Peyer's patch (tissue), 4 donors: Measurements from ENCODE around the gene FOXB1. TPM values are rescaled to one million over a fixed set of nuclear protein-coding genes. Genes with fewer than 3 reads are reported as not detected.

ENCODE experiments used
- DNase-seq, 3 donors: peaks; one replicate each; pipeline ENCODE4 v3.0.0-alpha.2; 2017 to 2019
- H3K27ac ChIP-seq, 4 donors: fragments of 200-600 bp; sonication (generic); one replicate each; pipeline ENCODE4 v1.5.1; 2016 to 2019
- H3K27me3 ChIP-seq, 2 donors: fragments of 200-600 bp; sonication (generic); one replicate each; pipeline ENCODE4 v1.5.1; 2019
- H3K36me3 ChIP-seq, 3 donors: fragments of 200-600 bp; sonication (generic); one replicate each; pipeline ENCODE4 v1.5.1; 2016 to 2019
- H3K4me1 ChIP-seq, 4 donors: fragments of 200-600 bp; sonication (generic); one replicate each; pipeline ENCODE4 v1.5.1; 2016 to 2019
- H3K4me3 ChIP-seq, 4 donors: fragments of 200-600 bp; sonication (generic); 1 replicate in 3 of 4; 2 replicates in 1 of 4; pipeline ENCODE4 v1.5.1; 2016 to 2019; ENCODE audit warnings: mild to moderate bottlenecking in 1 of 4
- H3K9me3 ChIP-seq, 4 donors: fragments of 200-600 bp; sonication (generic); one replicate each; pipeline ENCODE4 v1.5.1; 2016 to 2019; ENCODE audit warnings: mild to moderate bottlenecking in 1 of 4
- POLR2A ChIP-seq, 2 donors: fragments of 450-650 bp; IDR thresholded peaks; one replicate each; pipeline ENCODE4 v1.5.1; 2017; ENCODE audit warnings: antibody characterized with exemption in 2 of 2, mild to moderate bottlenecking in 2 of 2, moderate library complexity in 2 of 2
- total RNA-seq, 4 donors: library from RNA; depleted of rRNA; stranded (reverse); fragments of >200 nt; gene quantifications; one replicate each; pipeline ENCODE4 v1.1.0, GENCODE V29; 2016
- TF ChIP-seq, protein P1 (sequence below), 6 experiments: fragments of 450-650 bp in 4 of 6; fragments of 200-600 bp in 2 of 6; sonication (generic) in 1 of 6; IDR thresholded peaks; one replicate each; pipeline ENCODE4 v1.5.1; 2017 to 2019; ENCODE audit warnings: antibody characterized with exemption in 6 of 6, mild to moderate bottlenecking in 3 of 6, moderate library complexity in 1 of 6

Gene FOXB1
- not detected for total RNA-seq

GRCh38 chr15:60004009-60004845 is at the start of gene FOXB1:
Gene FOXB1, plus strand, starts transcription at chr15:60004311. Its CDS starts 653 bp downstream, at chr15:60004964.
- no peaks in the 10 kb centered on the region for H3K36me3 ChIP-seq
- peak within 1 kb of the TSS in 3 of 4 donors; percentile 38 to 66 (median 61) for H3K4me3 ChIP-seq
- H3K4me1 ChIP-seq: peaks cover 0 to 35% (median 18%) of the 10 kb centered on the region in 4 donors
- no peak for TF ChIP-seq POLR2A (IDR thresholded peaks at IDR 0.05)
- TF ChIP-seq, protein P1, sequence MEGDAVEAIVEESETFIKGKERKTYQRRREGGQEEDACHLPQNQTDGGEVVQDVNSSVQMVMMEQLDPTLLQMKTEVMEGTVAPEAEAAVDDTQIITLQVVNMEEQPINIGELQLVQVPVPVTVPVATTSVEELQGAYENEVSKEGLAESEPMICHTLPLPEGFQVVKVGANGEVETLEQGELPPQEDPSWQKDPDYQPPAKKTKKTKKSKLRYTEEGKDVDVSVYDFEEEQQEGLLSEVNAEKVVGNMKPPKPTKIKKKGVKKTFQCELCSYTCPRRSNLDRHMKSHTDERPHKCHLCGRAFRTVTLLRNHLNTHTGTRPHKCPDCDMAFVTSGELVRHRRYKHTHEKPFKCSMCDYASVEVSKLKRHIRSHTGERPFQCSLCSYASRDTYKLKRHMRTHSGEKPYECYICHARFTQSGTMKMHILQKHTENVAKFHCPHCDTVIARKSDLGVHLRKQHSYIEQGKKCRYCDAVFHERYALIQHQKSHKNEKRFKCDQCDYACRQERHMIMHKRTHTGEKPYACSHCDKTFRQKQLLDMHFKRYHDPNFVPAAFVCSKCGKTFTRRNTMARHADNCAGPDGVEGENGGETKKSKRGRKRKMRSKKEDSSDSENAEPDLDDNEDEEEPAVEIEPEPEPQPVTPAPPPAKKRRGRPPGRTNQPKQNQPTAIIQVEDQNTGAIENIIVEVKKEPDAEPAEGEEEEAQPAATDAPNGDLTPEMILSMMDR (IDR thresholded peaks at IDR 0.05): no peak
- no peak for DNase-seq
- peaks cover 0 to 3% (median 0%) of the 10 kb centered on the region in 4 donors for H3K9me3 ChIP-seq
- no peak within 1 kb of the TSS for H3K27ac ChIP-seq
- peaks cover 7 to 72% of the 10 kb centered on the region in 2 donors for H3K27me3 ChIP-seq

DNA sequence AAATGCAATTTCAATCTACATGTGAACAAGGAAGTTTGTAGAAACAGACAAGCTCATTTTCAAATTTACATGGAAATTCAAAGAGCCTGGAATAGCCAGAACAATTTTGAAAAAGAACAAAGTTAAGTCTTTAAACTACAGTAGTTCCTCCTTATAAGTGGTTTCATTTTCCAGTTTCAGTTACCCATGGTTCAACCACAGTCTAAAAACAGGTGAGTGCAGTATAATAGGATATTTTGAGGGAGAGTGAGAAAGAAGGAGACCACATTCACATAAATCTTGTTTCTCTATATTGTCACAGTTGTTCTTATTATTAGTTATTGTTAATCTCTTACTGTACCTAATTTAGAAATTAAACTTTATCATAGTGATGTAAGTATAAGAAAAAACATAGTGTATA is 45.8 kb upstream of the FOXB1 start:
- TF ChIP-seq, protein P1 (IDR thresholded peaks at IDR 0.05): no peak
- TF ChIP-seq POLR2A (IDR thresholded peaks at IDR 0.05): no peak

DNA sequence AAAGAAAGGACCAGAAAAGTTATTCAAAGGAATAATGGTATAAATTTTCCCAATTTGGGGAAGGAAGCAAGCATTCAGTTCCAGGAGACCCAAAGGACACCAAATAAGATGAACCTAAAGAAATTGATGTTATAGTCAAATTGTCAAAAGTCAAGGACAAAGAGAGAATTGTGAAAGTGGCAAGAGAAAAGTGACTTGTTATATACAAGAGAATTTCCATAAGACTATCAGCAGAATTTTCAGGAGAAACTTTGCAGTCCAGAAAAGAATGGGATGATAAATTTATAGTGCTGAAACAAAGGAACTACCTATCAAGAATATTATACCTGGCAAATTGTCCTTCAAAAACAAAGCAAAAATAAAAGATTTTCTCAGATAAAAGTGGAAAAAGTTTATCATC is 43.8 kb upstream of the FOXB1 start:
- Histone ChIP-seq H3K27me3 (no peaks in the 10 kb centered on the region), H3K36me3 (no peaks in the 10 kb centered on the region), H3K9me3 (peaks cover 0 to 24% (median 0%) of the 10 kb centered on the region in 4 donors), H3K4me1 (no peaks in the 10 kb centered on the region), H3K4me3 (no peak overlapping the region), H3K27ac (no peak overlapping the region)
- TF ChIP-seq, protein P1 (IDR thresholded peaks at IDR 0.05): no peak
- TF ChIP-seq POLR2A (IDR thresholded peaks at IDR 0.05): no peak
- no peak for DNase-seq

More for the DNA sequence above, 45.8 kb upstream of the FOXB1 start:
- Histone ChIP-seq H3K4me1 (peaks cover 0 to under 1% (median 0%) of the 10 kb centered on the region in 4 donors), H3K4me3 (no peak overlapping the region), H3K9me3 (peaks cover 0 to 19% (median 0%) of the 10 kb centered on the region in 4 donors), H3K27ac (no peak overlapping the region), H3K27me3 (no peaks in the 10 kb centered on the region), H3K36me3 (no peaks in the 10 kb centered on the region)
- DNase-seq: no peak

DNA sequence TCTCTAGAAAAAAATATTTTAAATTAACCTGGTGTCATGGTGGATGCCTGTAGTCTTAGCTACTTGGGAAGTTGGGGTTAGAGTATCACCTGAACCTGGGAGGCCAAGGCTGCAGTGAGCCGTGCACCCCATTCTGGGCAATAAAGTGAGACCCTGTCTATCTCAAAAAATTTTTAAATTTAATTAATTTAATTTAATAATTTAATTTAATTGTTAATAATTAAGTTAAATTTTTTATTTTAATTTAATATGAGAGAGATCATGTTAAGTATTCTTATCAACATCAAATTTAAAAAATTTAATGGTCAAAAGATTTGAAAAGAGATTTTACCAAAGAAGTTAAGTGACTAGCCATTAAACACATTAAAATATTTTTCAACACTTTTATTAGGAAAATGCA is 40.8 kb upstream of the FOXB1 start:
- Histone ChIP-seq H3K4me1 (no peaks in the 10 kb centered on the region), H3K4me3 (no peak overlapping the region), H3K9me3 (peaks cover 0 to 24% (median 0%) of the 10 kb centered on the region in 4 donors), H3K27me3 (no peaks in the 10 kb centered on the region), H3K36me3 (no peaks in the 10 kb centered on the region), H3K27ac (no peak overlapping the region)
- no peak for TF ChIP-seq POLR2A (IDR thresholded peaks at IDR 0.05)
- TF ChIP-seq, protein P1 (IDR thresholded peaks at IDR 0.05): no peak
- no peak for DNase-seq

DNA sequence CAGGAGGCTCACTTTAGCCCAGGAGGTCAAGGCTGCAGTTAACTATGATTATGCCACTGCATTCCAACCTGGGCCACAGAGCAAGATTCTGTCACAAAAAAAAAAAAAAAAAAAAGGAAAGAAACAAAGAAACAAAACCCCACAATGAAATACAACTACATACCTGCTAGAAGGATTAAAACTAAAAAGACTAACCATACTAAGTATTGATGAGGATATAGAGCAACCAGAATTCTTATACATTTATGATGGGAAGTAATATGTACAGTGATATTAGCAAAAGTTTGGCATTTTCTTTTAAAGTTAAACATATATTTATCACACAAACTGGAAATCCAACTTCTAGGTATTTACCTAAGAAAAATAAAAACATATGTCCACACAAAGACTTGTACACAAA is 40.2 kb upstream of the FOXB1 start:
- peaks cover 0 to 24% (median 0%) of the 10 kb centered on the region in 4 donors for H3K9me3 ChIP-seq
- no peak for DNase-seq
- no peak overlapping the region for H3K27ac ChIP-seq
- H3K4me1 ChIP-seq: no peaks in the 10 kb centered on the region
- no peak overlapping the region for H3K4me3 ChIP-seq
- no peak for TF ChIP-seq POLR2A (IDR thresholded peaks at IDR 0.05)
- TF ChIP-seq, protein P1 (IDR thresholded peaks at IDR 0.05): no peak
- no peaks in the 10 kb centered on the region for H3K27me3 ChIP-seq
- no peaks in the 10 kb centered on the region for H3K36me3 ChIP-seq
